GM18508 (cell line): ENCODE results near the gene HOXC10.

Experiments
- ATAC-seq: cut with Tn5 transposase; IDR thresholded peaks from one replicate; pipeline ENCODE4 v1.9.1; 2021; ENCODE audit warnings: moderate number of reproducible peaks; ENCODE audit not compliant: insufficient read depth, unreplicated experiment

HOXC10 gene

DNA sequence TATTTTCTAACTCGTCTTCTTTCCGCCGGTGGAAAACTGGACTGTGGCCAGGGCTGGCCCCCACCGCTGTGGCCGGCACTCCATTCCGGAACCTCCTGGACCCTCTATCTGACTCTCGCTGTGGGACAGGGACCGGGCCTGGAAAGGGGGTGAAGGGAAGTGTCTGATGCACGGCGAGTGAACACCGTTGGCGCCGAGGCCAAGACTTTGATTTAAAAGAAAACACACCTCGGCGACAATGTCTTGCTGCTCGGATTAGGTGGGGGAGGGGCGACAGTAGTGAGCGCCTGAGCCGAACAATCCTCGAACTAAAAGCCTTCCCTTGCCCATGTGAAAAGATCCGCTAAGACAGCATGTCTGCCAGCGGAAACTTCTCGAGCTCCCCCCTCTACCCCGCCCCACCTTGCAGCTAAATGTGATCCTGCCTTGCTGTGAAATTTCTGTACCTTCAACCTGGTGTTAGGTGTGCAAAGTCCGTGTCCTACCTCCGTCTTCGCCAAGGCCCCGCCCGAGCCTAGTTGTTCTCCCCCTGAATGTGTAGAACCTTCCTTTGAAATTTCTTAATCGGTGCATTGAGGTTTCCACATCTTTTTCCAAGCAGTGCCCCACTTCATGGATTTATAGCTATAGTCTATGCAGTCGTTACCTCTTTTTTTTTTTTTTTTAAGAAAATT is 9.3 kb upstream of the HOXC10 start:
- ATAC-seq: no peak

GRCh38 chr12:53976172-53976822 is 8.6 kb upstream of the HOXC10 start:
- ATAC-seq: no peak

GRCh38 chr12:53976823-53977595 is 7.9 kb upstream of the HOXC10 start:
- ATAC-seq: no peak

DNA sequence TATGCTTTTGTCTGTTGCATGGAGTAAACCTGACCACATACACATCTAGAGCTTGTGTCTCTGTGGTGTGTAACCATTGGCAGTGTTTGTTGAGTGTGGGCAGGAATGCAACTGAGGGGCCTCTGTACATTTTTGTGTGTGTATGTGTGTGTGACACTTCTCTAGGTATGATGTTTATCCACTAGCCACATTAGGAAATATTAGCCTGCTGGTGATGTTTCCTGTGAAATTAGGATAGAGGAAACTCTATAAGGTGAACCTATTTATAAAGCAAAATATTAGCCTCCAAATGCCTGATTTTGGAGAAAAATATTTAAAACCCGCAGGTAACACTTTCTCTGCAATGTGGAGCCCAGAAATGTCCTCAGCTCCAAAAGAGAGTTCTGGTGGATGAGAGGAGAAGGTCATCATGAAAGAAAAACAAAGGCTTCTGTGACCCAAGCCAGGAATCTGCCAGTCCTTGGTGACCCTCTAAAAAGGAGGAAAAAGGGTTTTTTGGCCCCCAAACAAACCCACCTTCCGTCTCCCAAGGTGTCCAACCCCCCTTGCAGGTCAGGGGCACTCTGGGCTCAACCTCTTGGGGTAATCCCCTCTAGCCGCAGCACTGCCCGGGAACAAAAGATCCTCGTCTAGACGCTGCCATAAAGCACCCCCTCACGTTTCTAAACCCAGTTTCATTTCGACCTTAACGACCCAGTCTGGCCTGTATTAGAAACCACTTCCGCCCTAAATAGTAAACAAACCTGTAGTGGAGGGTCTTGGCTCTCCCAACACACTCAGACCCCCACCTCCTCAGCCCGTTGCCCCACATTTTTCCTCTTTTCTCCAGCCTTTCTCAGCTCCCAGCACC is 7.1 kb upstream of the HOXC10 start:
- no peak for ATAC-seq

- ATAC-seq: no peak
Measured at GRCh38 chr12:53978477-53979356, 6.2 kb upstream of the HOXC10 start.

GRCh38 chr12:53980104-53980801 is 4.7 kb upstream of the HOXC10 start:
- ATAC-seq: no peak

- no peak for ATAC-seq
Measured at GRCh38 chr12:53980802-53981496, 4.0 kb upstream of the HOXC10 start.

- no peak for ATAC-seq
Measured at GRCh38 chr12:53981634-53982565, 3.0 kb upstream of the HOXC10 start.

GRCh38 chr12:53982648-53983567 is 2.0 kb upstream of the HOXC10 start:
- no peak for ATAC-seq

GRCh38 chr12:53983568-53983949 is 1.4 kb upstream of the HOXC10 start:
- no peak for ATAC-seq

DNA sequence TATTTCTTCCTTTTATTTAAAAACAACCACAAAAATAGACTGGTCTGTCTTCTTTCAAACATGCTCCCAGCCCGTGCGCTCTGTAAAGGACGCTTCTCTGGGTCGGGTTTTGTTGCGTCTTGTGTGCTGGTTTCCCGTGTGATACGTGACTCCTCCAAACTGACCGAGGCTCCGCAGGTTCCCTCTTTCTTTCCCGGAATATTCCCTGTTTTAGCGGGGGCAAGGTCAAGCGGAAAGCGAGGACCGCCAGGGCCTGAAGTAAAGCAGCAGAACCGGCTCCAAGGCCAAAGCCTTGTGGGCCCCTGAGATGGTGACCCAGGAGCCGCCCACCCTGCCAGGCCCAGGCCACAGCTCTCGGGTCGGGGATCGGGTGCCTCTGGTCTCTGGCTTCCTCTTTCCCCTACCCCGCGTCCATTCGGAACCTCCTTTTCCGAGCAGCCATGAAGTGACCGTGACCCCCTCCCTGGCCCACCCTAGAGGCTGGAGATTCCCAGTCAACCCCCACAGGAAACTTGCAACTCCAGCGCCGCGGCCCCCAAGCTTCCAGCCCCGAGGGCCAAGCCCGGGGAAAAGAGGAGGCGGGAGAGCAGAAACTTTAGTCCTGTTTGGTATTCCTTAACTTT is 885 bp upstream of the HOXC10 start:
- no peak for ATAC-seq

GRCh38 chr12:53985692-53985993 is 697 bp downstream of the HOXC10 start:
- ATAC-seq: no peak

DNA sequence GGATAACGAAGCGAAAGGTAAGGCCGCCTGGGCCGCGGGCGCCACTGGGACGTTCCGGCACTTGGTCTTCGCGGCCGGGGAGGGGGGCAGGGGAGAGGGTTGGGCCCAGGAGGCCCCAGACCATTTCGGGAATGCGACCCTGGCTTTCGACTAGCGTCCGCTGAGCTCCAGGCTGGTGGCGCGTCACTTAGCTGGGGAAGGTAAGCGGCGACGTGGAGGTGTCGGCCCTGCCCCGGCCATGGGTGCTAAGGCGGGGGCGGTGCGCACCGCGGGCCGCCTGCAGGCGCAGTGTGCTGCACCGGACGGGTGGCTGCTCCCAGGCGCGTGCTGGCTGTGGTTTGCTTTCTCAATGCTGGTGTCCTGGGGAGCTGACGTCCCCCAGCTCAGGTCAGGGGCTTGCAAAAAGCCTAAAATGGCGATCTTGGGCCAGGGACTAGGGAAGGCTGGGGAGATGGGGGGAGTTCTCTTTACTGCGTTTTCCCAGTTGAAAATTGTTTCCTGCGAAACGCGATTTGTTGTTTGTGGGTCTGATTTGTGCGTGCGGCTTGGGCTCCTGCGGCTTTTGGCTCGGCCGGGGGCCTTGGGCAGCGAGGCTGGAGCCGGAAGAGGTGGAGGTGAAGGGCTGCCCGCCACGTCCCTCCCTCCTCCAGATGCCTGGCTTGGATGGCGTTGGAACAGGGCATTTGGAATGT is 1.2 kb downstream of the HOXC10 start:
- ATAC-seq: no peak

GRCh38 chr12:53986686-53987483 is 1.9 kb downstream of the HOXC10 start:
- no peak for ATAC-seq

GRCh38 chr12:53987787-53988230 is 2.9 kb downstream of the HOXC10 start:
- no peak for ATAC-seq
